ENCODE measurements around the gene NEURL1B. TPM values are rescaled to one million over a fixed set of nuclear protein-coding genes. Genes with fewer than 3 reads are reported as not detected.

Gene NEURL1B
- total RNA-seq, 4 donors from 2014 or later: 21.7 to 59.9 (median 41.5) TPM

- Histone ChIP-seq H3K27ac (peak overlapping the region; percentile 31 to 86 (median 82)), H3K27me3 (no peaks in the 10 kb centered on the region), H3K36me3 (no peaks in the 10 kb centered on the region), H3K9me3 (no peaks in the 10 kb centered on the region), H3K4me1 (peaks cover 0 to 75% (median 23%) of the 10 kb centered on the region in 3 donors), H3K4me3 (peak overlapping the region; percentile 59 to 64)
- WGBS, 2 donors (ENCODE audit: low coverage in 1 of 2): 46 to 60% methylated on average over 8 to 10 of the region's 36 CpGs
- TF ChIP-seq EP300 (IDR thresholded peaks at IDR 0.05) (no peak), POLR2AphosphoS5 (IDR thresholded peaks at IDR 0.05) (peak; percentile 61), POLR2A (IDR thresholded peaks at IDR 0.05) (no peak)
- TF ChIP-seq, protein P1, sequence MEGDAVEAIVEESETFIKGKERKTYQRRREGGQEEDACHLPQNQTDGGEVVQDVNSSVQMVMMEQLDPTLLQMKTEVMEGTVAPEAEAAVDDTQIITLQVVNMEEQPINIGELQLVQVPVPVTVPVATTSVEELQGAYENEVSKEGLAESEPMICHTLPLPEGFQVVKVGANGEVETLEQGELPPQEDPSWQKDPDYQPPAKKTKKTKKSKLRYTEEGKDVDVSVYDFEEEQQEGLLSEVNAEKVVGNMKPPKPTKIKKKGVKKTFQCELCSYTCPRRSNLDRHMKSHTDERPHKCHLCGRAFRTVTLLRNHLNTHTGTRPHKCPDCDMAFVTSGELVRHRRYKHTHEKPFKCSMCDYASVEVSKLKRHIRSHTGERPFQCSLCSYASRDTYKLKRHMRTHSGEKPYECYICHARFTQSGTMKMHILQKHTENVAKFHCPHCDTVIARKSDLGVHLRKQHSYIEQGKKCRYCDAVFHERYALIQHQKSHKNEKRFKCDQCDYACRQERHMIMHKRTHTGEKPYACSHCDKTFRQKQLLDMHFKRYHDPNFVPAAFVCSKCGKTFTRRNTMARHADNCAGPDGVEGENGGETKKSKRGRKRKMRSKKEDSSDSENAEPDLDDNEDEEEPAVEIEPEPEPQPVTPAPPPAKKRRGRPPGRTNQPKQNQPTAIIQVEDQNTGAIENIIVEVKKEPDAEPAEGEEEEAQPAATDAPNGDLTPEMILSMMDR (IDR thresholded peaks at IDR 0.05): peak in 3 of 4 experiments; percentile 94 to 97 (median 96)
- peak; percentile 73 for ATAC-seq
Observed at GRCh38 chr5:172697123-172698121, 56.4 kb downstream of the NEURL1B start.

GRCh38 chr5:172699423-172699822 is 58.4 kb downstream of the NEURL1B start:
- peak; percentile 53 for ATAC-seq
- Histone ChIP-seq H3K27ac (peak overlapping the region in 3 of 4 donors; percentile 66 to 71 (median 70)), H3K4me3 (no peak overlapping the region), H3K9me3 (no peaks in the 10 kb centered on the region), H3K36me3 (no peaks in the 10 kb centered on the region), H3K27me3 (no peaks in the 10 kb centered on the region), H3K4me1 (peaks cover 0 to 55% (median 23%) of the 10 kb centered on the region in 3 donors)
- WGBS, 2 donors (ENCODE audit: low coverage in 1 of 2): 39 to 84% methylated on average over 5 of the region's 6 CpGs
- TF ChIP-seq, protein P1 (IDR thresholded peaks at IDR 0.05): no peak
- TF ChIP-seq POLR2A (IDR thresholded peaks at IDR 0.05) (no peak), EP300 (IDR thresholded peaks at IDR 0.05) (no peak), POLR2AphosphoS5 (IDR thresholded peaks at IDR 0.05) (no peak)

- Histone ChIP-seq H3K4me1 (peaks cover 0 to 49% (median 23%) of the 10 kb centered on the region in 3 donors), H3K4me3 (no peak overlapping the region), H3K27me3 (no peaks in the 10 kb centered on the region), H3K9me3 (no peaks in the 10 kb centered on the region), H3K36me3 (no peaks in the 10 kb centered on the region), H3K27ac (peak overlapping the region in 3 of 4 donors; percentile 66 to 71 (median 70))
- peak; percentile 16 for ATAC-seq
- TF ChIP-seq POLR2AphosphoS5 (IDR thresholded peaks at IDR 0.05): no peak
- TF ChIP-seq POLR2A (IDR thresholded peaks at IDR 0.05): no peak
- TF ChIP-seq, protein P1 (IDR thresholded peaks at IDR 0.05): no peak
- TF ChIP-seq EP300 (IDR thresholded peaks at IDR 0.05): no peak
- 40% methylated on average over 2 of the region's 6 CpGs; no CpG with 5 or more reads in 1 of the 2 donors for WGBS, 2 donors (ENCODE audit: low coverage in 1 of 2)
Observed at GRCh38 chr5:172699999-172700364, 58.9 kb downstream of the NEURL1B start.

GRCh38 chr5:172700365-172701290 is 59.6 kb downstream of the NEURL1B start:
- H3K27ac ChIP-seq: peak overlapping the region in 3 of 4 donors; percentile 66 to 71 (median 70)
- 33 to 55% methylated on average over 7 to 16 of the region's 22 CpGs for WGBS, 2 donors (ENCODE audit: low coverage in 1 of 2)
- H3K36me3 ChIP-seq: no peaks in the 10 kb centered on the region
- peaks cover 0 to 43% (median 21%) of the 10 kb centered on the region in 3 donors for H3K4me1 ChIP-seq
- TF ChIP-seq, protein P1 (IDR thresholded peaks at IDR 0.05): no peak
- TF ChIP-seq EP300 (IDR thresholded peaks at IDR 0.05) (no peak), POLR2AphosphoS5 (IDR thresholded peaks at IDR 0.05) (no peak), POLR2A (IDR thresholded peaks at IDR 0.05) (no peak)
- H3K27me3 ChIP-seq: no peaks in the 10 kb centered on the region
- H3K4me3 ChIP-seq: no peak overlapping the region
- no peaks in the 10 kb centered on the region for H3K9me3 ChIP-seq
- no peak for ATAC-seq

Data from gastroesophageal sphincter (tissue), 4 donors.